Gastroesophageal sphincter (tissue), 3 donors: ENCODE data around the gene LRRC28.

Source experiments
- POLR2A ChIP-seq, 2 donors: fragments of 450-650 bp; IDR thresholded peaks; one replicate each; pipeline ENCODE4 v1.6.1; 2017; ENCODE audit warnings: antibody characterized with exemption in 2 of 2, mild to moderate bottlenecking in 2 of 2, moderate library complexity in 1 of 2
- TF ChIP-seq, protein P1 (sequence below), 4 experiments: fragments of 200-600 bp in 2 of 4; fragments of 450-650 bp in 2 of 4; sonication (generic) in 1 of 4; IDR thresholded peaks; one replicate each; pipeline ENCODE4 v1.5.1; 2017 to 2019; ENCODE audit warnings: antibody characterized with exemption in 4 of 4, mild to moderate bottlenecking in 2 of 4, moderate library complexity in 2 of 4

GRCh38 chr15:99264125-99264524, 12.8 kb downstream of the LRRC28 start:
- TF ChIP-seq, protein P1, sequence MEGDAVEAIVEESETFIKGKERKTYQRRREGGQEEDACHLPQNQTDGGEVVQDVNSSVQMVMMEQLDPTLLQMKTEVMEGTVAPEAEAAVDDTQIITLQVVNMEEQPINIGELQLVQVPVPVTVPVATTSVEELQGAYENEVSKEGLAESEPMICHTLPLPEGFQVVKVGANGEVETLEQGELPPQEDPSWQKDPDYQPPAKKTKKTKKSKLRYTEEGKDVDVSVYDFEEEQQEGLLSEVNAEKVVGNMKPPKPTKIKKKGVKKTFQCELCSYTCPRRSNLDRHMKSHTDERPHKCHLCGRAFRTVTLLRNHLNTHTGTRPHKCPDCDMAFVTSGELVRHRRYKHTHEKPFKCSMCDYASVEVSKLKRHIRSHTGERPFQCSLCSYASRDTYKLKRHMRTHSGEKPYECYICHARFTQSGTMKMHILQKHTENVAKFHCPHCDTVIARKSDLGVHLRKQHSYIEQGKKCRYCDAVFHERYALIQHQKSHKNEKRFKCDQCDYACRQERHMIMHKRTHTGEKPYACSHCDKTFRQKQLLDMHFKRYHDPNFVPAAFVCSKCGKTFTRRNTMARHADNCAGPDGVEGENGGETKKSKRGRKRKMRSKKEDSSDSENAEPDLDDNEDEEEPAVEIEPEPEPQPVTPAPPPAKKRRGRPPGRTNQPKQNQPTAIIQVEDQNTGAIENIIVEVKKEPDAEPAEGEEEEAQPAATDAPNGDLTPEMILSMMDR (IDR thresholded peaks at IDR 0.05): no peak
- TF ChIP-seq POLR2A (IDR thresholded peaks at IDR 0.05): no peak
